IMR-90 (cell line): ENCODE results near the gene PNMA8C. TPM values are rescaled to one million over a fixed set of nuclear protein-coding genes. Genes with fewer than 3 reads are reported as not detected.
A peak's percentile ranks its signal among the peaks of the same experiment; 100 is the strongest.

Experiments
- ATAC-seq: fragments of 200-7000 bp; cut with Tn5 transposase; 2 replicates; pipeline ENCODE4 v1.9.1; 2020; ENCODE audit warnings: low read depth, mild to moderate bottlenecking, moderate library complexity
- BruUV-seq: library from RNA; stranded (reverse); fragments of 400-500 nt; replicated peaks from 2 replicates; lab custom pipeline; 2021; lab: Mats Ljungman, UMichigan
- CTCF ChIA-PET: fragments of 300-600 bp; formaldehyde crosslinking; extraction: SDS; loops from one replicate; lab custom pipeline; 2021; ENCODE audit warnings: antibody characterized with exemption; lab: Yijun Ruan, JAX
- POLR2A ChIA-PET: fragments of 300-600 bp; sonication (Branson Sonifier 250); formaldehyde crosslinking; loops from one replicate; lab custom pipeline; 2022; ENCODE audit warnings: antibody characterized with exemption; ENCODE audit not compliant: unreplicated experiment; lab: Charles Lee
- DNase-seq: peaks from one replicate; pipeline ENCODE4 v3.0.0; 2013
- H2AFZ ChIP-seq: replicated peaks from 2 replicates; pipeline ENCODE3; 2013; ENCODE audit warnings: low read length, mild to moderate bottlenecking; ENCODE audit not compliant: poor library complexity
- H2AK5ac ChIP-seq: 2 replicates; pipeline ENCODE4 v1.6.1; 2013; ENCODE audit warnings: low read depth, low read length, inconsistent platforms
- H2AK9ac ChIP-seq: replicated peaks from 2 replicates; pipeline ENCODE3; 2013; ENCODE audit warnings: mild to moderate bottlenecking, low read depth, low read length, moderate library complexity; ENCODE audit not compliant: poor library complexity
- H2BK120ac ChIP-seq: 2 replicates; pipeline ENCODE4 v1.6.1; 2013; ENCODE audit warnings: low read depth, low read length, inconsistent platforms
- H2BK15ac ChIP-seq: 3 replicates; pipeline ENCODE4 v1.6.1; 2013; ENCODE audit warnings: low read depth, low read length, inconsistent platforms
- H2BK20ac ChIP-seq: 2 replicates; pipeline ENCODE4 v1.6.1; 2013; ENCODE audit warnings: low read depth, mild to moderate bottlenecking, inconsistent platforms, low read length, moderate library complexity
- H2BK5ac ChIP-seq: 2 replicates; pipeline ENCODE4 v1.6.1; 2013; ENCODE audit warnings: mild to moderate bottlenecking, low read depth, low read length, inconsistent platforms; ENCODE audit not compliant: poor library complexity, severe bottlenecking
- H3K14ac ChIP-seq: replicated peaks from 2 replicates; pipeline ENCODE4 v1.6.1; 2013; ENCODE audit warnings: low read depth, low read length, inconsistent platforms
- H3K18ac ChIP-seq: 2 replicates; pipeline ENCODE4 v1.6.1; 2013; ENCODE audit warnings: low read depth, low read length, control low read depth
- H3K23ac ChIP-seq: 2 replicates; pipeline ENCODE4 v1.6.1; 2013; ENCODE audit warnings: low read depth, low read length, inconsistent platforms
- H3K27ac ChIP-seq: 2 replicates; pipeline ENCODE4 v1.5.1; 2013; ENCODE audit warnings: mild to moderate bottlenecking, control low read depth, low read length; ENCODE audit not compliant: insufficient read depth
- H3K27me3 ChIP-seq: 2 replicates; pipeline ENCODE4 v1.6.1; 2013; ENCODE audit warnings: low read length; ENCODE audit not compliant: control insufficient read depth, insufficient read depth
- H3K36me3 ChIP-seq: 2 replicates; pipeline ENCODE4 v1.6.1; 2013; ENCODE audit warnings: low read length, mixed read lengths; ENCODE audit not compliant: control insufficient read depth, insufficient read depth
- H3K4ac ChIP-seq: 2 replicates; pipeline ENCODE4 v1.6.1; 2013; ENCODE audit warnings: low read depth, low read length, inconsistent platforms
- H3K4me1 ChIP-seq: 2 replicates; pipeline ENCODE4 v1.6.1; 2013; ENCODE audit warnings: low read length, mixed read lengths; ENCODE audit not compliant: control insufficient read depth, insufficient read depth
- H3K4me2 ChIP-seq: 2 replicates; pipeline ENCODE4 v1.6.1; 2013; ENCODE audit warnings: low read depth, mild to moderate bottlenecking, control low read depth, low read length, moderate library complexity
- H3K4me3 ChIP-seq: 2 replicates; pipeline ENCODE4 v1.5.1; 2013; ENCODE audit warnings: low read depth, mild to moderate bottlenecking, control low read depth, low read length, moderate library complexity; ENCODE audit not compliant: insufficient read depth
- H3K56ac ChIP-seq: 2 replicates; pipeline ENCODE4 v1.6.1; 2013; ENCODE audit warnings: low read length, inconsistent platforms; ENCODE audit not compliant: insufficient read depth; ENCODE audit errors: extremely low read depth
- H3K79me1 ChIP-seq, 2 experiments: 2 replicates each; pipeline ENCODE4 v1.6.1; 2013; ENCODE audit warnings: low read length in 2 of 2, inconsistent platforms in 1 of 2, low read depth in 1 of 2
- H3K9ac ChIP-seq: 2 replicates; pipeline ENCODE4 v1.6.1; 2013; ENCODE audit warnings: low read depth, low read length, control low read depth
- H3K9me1 ChIP-seq: 2 replicates; pipeline ENCODE4 v1.6.1; 2013; ENCODE audit warnings: low read length, inconsistent platforms; ENCODE audit not compliant: insufficient read depth
- H3K9me3 ChIP-seq: 2 replicates; pipeline ENCODE4 v1.6.1; 2013; ENCODE audit warnings: low read length; ENCODE audit not compliant: control insufficient read depth, insufficient read depth
- H4K20me1 ChIP-seq: 2 replicates; pipeline ENCODE4 v1.6.1; 2013; ENCODE audit warnings: low read length, inconsistent platforms; ENCODE audit not compliant: insufficient read depth
- H4K5ac ChIP-seq: 2 replicates; pipeline ENCODE4 v1.6.1; 2013; ENCODE audit warnings: mild to moderate bottlenecking, low read depth, low read length, control low read depth
- H4K8ac ChIP-seq, 2 experiments: 2 replicates each; pipeline ENCODE4 v1.6.1; 2013; ENCODE audit warnings: low read depth in 2 of 2, low read length in 2 of 2, control low read depth in 1 of 2, inconsistent platforms in 1 of 2
- H4K91ac ChIP-seq: 2 replicates; pipeline ENCODE4 v1.6.1; 2013; ENCODE audit warnings: low read depth, low read length, inconsistent platforms; ENCODE audit not compliant: insufficient read depth
- BHLHE40 ChIP-seq: fragments of 150-350 bp; IDR thresholded peaks from 2 replicates; pipeline ENCODE4 v1.6.1; 2016; ENCODE audit warnings: mild to moderate bottlenecking, low read depth, low read length
- CEBPB ChIP-seq: IDR thresholded peaks from 2 replicates; pipeline ENCODE4 v1.6.1; 2012; ENCODE audit warnings: low read depth, low read length, improper control_type of control experiment
- MAFK ChIP-seq: IDR thresholded peaks from 2 replicates; pipeline ENCODE4 v1.6.1; 2012; ENCODE audit warnings: low read depth, low read length, improper control_type of control experiment
- MAZ ChIP-seq: IDR thresholded peaks from 2 replicates; pipeline ENCODE4 v1.6.1; 2012; ENCODE audit warnings: low read depth, mild to moderate bottlenecking, low read length, improper control_type of control experiment, moderate library complexity, borderline replicate concordance
- MXI1 ChIP-seq: IDR thresholded peaks from 2 replicates; pipeline ENCODE4 v1.6.1; 2012; ENCODE audit warnings: low read depth, mild to moderate bottlenecking, low read length, moderate library complexity, borderline replicate concordance
- NFE2L2 ChIP-seq: fragments of 150-350 bp; IDR thresholded peaks from 2 replicates; pipeline ENCODE4 v1.6.1; 2016; ENCODE audit warnings: low read depth, mild to moderate bottlenecking, low read length
- POLR2A ChIP-seq: IDR thresholded peaks from 2 replicates; pipeline ENCODE4 v1.6.1; 2012; ENCODE audit warnings: mild to moderate bottlenecking, low read depth, low read length
- RAD21 ChIP-seq: IDR thresholded peaks from 2 replicates; pipeline ENCODE4 v1.6.1; 2012; ENCODE audit warnings: low read length, improper control_type of control experiment
- RCOR1 ChIP-seq: IDR thresholded peaks from 2 replicates; pipeline ENCODE4 v1.6.1; 2012; ENCODE audit warnings: mild to moderate bottlenecking, low read length, improper control_type of control experiment; ENCODE audit not compliant: insufficient replicate concordance
- RFX5 ChIP-seq: IDR thresholded peaks from 2 replicates; pipeline ENCODE4 v1.8.0; 2012; ENCODE audit warnings: low read depth, mild to moderate bottlenecking, low read length, moderate library complexity
- SMC3 ChIP-seq: fragments of 150-350 bp; IDR thresholded peaks from 2 replicates; pipeline ENCODE4 v1.6.1; 2016; ENCODE audit warnings: low read depth, mild to moderate bottlenecking, antibody characterized with exemption, low read length, moderate library complexity
- WGBS, 2 experiments: methylation state at CpG; one replicate each; pipeline versions ENCODE4 v1.1.5 to v1.1.7; 2013; ENCODE audit warnings: missing lambda C conversion rate in 2 of 2; ENCODE audit not compliant: insufficient read length in 1 of 2; ENCODE audit errors: extremely low coverage in 2 of 2; 5-methylcytosine and 5-hydroxymethylcytosine counted together
- dilution Hi-C: fragments of 300-500 bp; cut with HindIII; formaldehyde crosslinking; loops from one replicate; pipeline ENCODE4 v1.14.3; 2018; ENCODE audit warnings: low sequenced_read_pairs; ENCODE audit not compliant: unreplicated experiment
- in situ Hi-C: fragments of 300-500 bp; cut with MboI; formaldehyde crosslinking; loops from 3 replicates; pipeline ENCODE4 v1.14.3; 2019; ENCODE audit warnings: low sequenced_read_pairs, inconsistent platforms, mixed read lengths
- intact Hi-C: fragments of 100-400 bp; cut with micrococcal nuclease; formaldehyde crosslinking; loops from 2 replicates; pipeline ENCODE4 v1.10.0; 2022
- polyA plus RNA-seq, 3 experiments: library from polyadenylated mRNA; depleted of rRNA; stranded (reverse); fragments of >200 nt; gene quantifications; 2 replicates each; pipeline ENCODE4 v1.2.3, GENCODE V29; 2012; ENCODE audit warnings: low replicate concordance in 1 of 3
- total RNA-seq: library from RNA; depleted of rRNA; stranded (reverse); fragments of >200 nt; gene quantifications from 2 replicates; pipeline ENCODE4 v1.2.3, GENCODE V29; 2012
- TF ChIP-seq, protein P1 (sequence below): fragments of 150-350 bp; IDR thresholded peaks from 2 replicates; pipeline ENCODE4 v1.6.1; 2016; ENCODE audit warnings: low read depth, mild to moderate bottlenecking, low read length, moderate library complexity, borderline replicate concordance
- TF ChIP-seq, protein P2 (sequence below): conservative IDR thresholded peaks from 2 replicates; pipeline ENCODE4 v1.5.1; 2012; ENCODE audit warnings: mild to moderate bottlenecking, low read depth, low read length, improper control_type of control experiment

The PNMA8C gene
- total and polyA plus RNA-seq, 2 of the 4 experiments (the other 2 are of a cell fraction) = 0.09 to 0.18 TPM

DNA sequence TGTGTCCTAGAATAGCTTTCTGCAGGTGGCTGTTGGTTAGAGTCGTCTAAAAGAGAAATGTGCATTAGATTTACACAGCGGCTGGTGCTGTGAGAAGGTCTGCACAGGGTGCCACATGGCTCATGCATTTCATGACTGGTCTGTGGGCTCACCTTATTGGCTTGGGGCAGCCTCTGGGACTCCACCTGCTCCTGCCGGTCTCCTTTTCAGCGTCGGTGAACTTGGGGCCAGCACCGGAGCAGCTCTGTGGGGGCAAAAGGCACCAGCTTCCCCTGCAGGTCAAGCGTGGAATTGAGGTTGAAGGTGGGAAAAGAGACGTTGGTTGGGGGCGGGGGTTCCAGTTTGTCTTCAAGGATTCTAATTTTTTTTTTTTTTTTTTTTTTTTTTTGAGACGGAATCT is 3.1 kb upstream of the PNMA8C start:
- in situ Hi-C loops = no loop called here
- peaks cover 7% of the 10 kb centered on the region; the same call in 1 of the 2 replicates for H3K27me3 ChIP-seq

More for the DNA sequence above, 3.1 kb upstream of the PNMA8C start:
- DNase-seq = no peak
- Histone ChIP-seq H2BK15ac (no peak overlapping the region), H3K9me3 (no peaks in the 10 kb centered on the region), H3K23ac (no peak overlapping the region), H3K14ac (no peak overlapping the region), H2BK20ac (no peak overlapping the region), H4K91ac (no peak overlapping the region), H3K9me1 (peaks cover 6% of the 10 kb centered on the region; the same call in 1 of the 2 replicates), H4K20me1 (no peaks in the 10 kb centered on the region), H3K79me1 (no peaks in the 10 kb centered on the region), H3K4me3 (no peak overlapping the region), H2BK5ac (no peak overlapping the region), H2BK120ac (no peak overlapping the region), H2AK9ac (no peak overlapping the region), H3K36me3 (no peaks in the 10 kb centered on the region), H3K4ac (no peak overlapping the region), H3K4me1 (no peaks in the 10 kb centered on the region), H3K27ac (no peak overlapping the region), H2AFZ (peak overlapping the region; percentile 21), H3K4me2 (no peak overlapping the region), H2AK5ac (no peak overlapping the region), H4K8ac (no peak overlapping the region), H3K18ac (no peak overlapping the region), H3K9ac (no peak overlapping the region), H4K5ac (no peak overlapping the region), H3K56ac (no peak overlapping the region)
- POLR2A ChIA-PET = interaction anchor here (0.6 kb wide), 1 partner anchor 160 kb away, joined by 3 read pairs; no protein-coding TSS in a partner anchor
- intact Hi-C loops = no loop called here
- no peak for ATAC-seq
- CTCF ChIA-PET = no interaction called here
- dilution Hi-C loops = no loop called here
- WGBS, 2 experiments = no CpG with 5 or more reads among the region's 10 CpGs
- BruUV-seq = no TSS peak
- TF ChIP-seq RFX5 = no peak
- TF ChIP-seq POLR2A = no peak
- TF ChIP-seq MAFK = no peak
- TF ChIP-seq CEBPB = no peak
- no peak for TF ChIP-seq SMC3
- TF ChIP-seq BHLHE40 = no peak
- TF ChIP-seq MXI1 = no peak
- TF ChIP-seq, protein P1, sequence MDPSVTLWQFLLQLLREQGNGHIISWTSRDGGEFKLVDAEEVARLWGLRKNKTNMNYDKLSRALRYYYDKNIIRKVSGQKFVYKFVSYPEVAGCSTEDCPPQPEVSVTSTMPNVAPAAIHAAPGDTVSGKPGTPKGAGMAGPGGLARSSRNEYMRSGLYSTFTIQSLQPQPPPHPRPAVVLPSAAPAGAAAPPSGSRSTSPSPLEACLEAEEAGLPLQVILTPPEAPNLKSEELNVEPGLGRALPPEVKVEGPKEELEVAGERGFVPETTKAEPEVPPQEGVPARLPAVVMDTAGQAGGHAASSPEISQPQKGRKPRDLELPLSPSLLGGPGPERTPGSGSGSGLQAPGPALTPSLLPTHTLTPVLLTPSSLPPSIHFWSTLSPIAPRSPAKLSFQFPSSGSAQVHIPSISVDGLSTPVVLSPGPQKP = no peak
- TF ChIP-seq NFE2L2 = no peak
- TF ChIP-seq, protein P2, sequence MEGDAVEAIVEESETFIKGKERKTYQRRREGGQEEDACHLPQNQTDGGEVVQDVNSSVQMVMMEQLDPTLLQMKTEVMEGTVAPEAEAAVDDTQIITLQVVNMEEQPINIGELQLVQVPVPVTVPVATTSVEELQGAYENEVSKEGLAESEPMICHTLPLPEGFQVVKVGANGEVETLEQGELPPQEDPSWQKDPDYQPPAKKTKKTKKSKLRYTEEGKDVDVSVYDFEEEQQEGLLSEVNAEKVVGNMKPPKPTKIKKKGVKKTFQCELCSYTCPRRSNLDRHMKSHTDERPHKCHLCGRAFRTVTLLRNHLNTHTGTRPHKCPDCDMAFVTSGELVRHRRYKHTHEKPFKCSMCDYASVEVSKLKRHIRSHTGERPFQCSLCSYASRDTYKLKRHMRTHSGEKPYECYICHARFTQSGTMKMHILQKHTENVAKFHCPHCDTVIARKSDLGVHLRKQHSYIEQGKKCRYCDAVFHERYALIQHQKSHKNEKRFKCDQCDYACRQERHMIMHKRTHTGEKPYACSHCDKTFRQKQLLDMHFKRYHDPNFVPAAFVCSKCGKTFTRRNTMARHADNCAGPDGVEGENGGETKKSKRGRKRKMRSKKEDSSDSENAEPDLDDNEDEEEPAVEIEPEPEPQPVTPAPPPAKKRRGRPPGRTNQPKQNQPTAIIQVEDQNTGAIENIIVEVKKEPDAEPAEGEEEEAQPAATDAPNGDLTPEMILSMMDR = no peak
- TF ChIP-seq RCOR1 = no peak
- TF ChIP-seq RAD21 = no peak
- TF ChIP-seq MAZ = no peak
